ENCODE data around the gene ZFAND3.

ZFAND3 gene

GRCh38 chr6:38051819-38052434 lies 232.4 kb downstream of the ZFAND3 start:
- no peak for FAIRE-seq
- DNase-seq (ENCODE audit: insufficient read length): no peak
- TF ChIP-seq POLR2AphosphoS5 (IDR thresholded peaks at IDR 0.05; ENCODE audit: low read depth, low read length) (no peak), POLR2A (IDR thresholded peaks at IDR 0.05; ENCODE audit: low read depth, low read length) (no peak), TAF1 (IDR thresholded peaks at IDR 0.05; ENCODE audit: borderline replicate concordance, low read depth, low read length) (no peak)

- DNase-seq (ENCODE audit: insufficient read length) (no peak), FAIRE-seq (no peak)
- TF ChIP-seq POLR2A (IDR thresholded peaks at IDR 0.05; ENCODE audit: low read depth, low read length) (no peak), POLR2AphosphoS5 (IDR thresholded peaks at IDR 0.05; ENCODE audit: low read depth, low read length) (no peak)
Observed at GRCh38 chr6:38054527-38055202, 235.1 kb downstream of the ZFAND3 start.

DNA sequence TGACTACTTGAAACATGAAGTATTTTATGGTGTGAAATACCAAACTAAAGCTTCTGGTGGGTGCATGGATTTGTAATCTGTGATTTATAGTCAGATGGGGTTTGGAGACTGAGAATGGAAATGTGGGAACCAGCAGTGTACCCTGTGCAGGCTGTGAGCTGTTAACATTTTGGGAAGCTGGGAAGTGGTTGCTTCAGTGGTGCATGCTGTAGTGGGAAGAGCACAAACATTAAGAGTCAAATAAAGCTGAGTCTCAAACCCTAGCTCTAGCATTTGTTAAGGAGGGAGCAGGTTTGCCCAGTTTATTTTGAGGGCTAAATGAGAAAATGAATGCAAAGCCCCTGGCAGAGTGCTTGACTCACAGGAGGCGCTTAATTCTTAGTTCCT lies 235.7 kb downstream of the ZFAND3 start:
- TF ChIP-seq TAF1 (IDR thresholded peaks at IDR 0.05; ENCODE audit: borderline replicate concordance, low read depth, low read length) (no peak), POLR2A (IDR thresholded peaks at IDR 0.05; ENCODE audit: low read depth, low read length) (no peak), POLR2AphosphoS5 (IDR thresholded peaks at IDR 0.05; ENCODE audit: low read depth, low read length) (no peak)
- FAIRE-seq: peak; percentile 68
- no peak for DNase-seq (ENCODE audit: insufficient read length)

GRCh38 chr6:38056361-38056760 lies 236.8 kb downstream of the ZFAND3 start:
- no peak for TF ChIP-seq TAF1 (IDR thresholded peaks at IDR 0.05; ENCODE audit: borderline replicate concordance, low read depth, low read length)
- TF ChIP-seq POLR2AphosphoS5 (IDR thresholded peaks at IDR 0.05; ENCODE audit: low read depth, low read length): no peak
- TF ChIP-seq POLR2A (IDR thresholded peaks at IDR 0.05; ENCODE audit: low read depth, low read length): no peak
- no peak for DNase-seq (ENCODE audit: insufficient read length)
- FAIRE-seq: peak; percentile 14

- FAIRE-seq: peak; percentile 81
- DNase-seq (ENCODE audit: insufficient read length): peak; percentile 12
Observed at GRCh38 chr6:38057994-38058393, 238.5 kb downstream of the ZFAND3 start.

GRCh38 chr6:38062066-38062465 lies 242.5 kb downstream of the ZFAND3 start:
- no peak for FAIRE-seq
- TF ChIP-seq POLR2AphosphoS5 (IDR thresholded peaks at IDR 0.05; ENCODE audit: low read depth, low read length) (no peak), TAF1 (IDR thresholded peaks at IDR 0.05; ENCODE audit: borderline replicate concordance, low read depth, low read length) (no peak), POLR2A (IDR thresholded peaks at IDR 0.05; ENCODE audit: low read depth, low read length) (no peak)
- no peak for DNase-seq (ENCODE audit: insufficient read length)

More at GRCh38 chr6:38057994-38058393, 238.5 kb downstream of the ZFAND3 start:
- TF ChIP-seq POLR2A (IDR thresholded peaks at IDR 0.05; ENCODE audit: low read depth, low read length) (no peak), POLR2AphosphoS5 (IDR thresholded peaks at IDR 0.05; ENCODE audit: low read depth, low read length) (no peak), TAF1 (IDR thresholded peaks at IDR 0.05; ENCODE audit: borderline replicate concordance, low read depth, low read length) (no peak)

DNA sequence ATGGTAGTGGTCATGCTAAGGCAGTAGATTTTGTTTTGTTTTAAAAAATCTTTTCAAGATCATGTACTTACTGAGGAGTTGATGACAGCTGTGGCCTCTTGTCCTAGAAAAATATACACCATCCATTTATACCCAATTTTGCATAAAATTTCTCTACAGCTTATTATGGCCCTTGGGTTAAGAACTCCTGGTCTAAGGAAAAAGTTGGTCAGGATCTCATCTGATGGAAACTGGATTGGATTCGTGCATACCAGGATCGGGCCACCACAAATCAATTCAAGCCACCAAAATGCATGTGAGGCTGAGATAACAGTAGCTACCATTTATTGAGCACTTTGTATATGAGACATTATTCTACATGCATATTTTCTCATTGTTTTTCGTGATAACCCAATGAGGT lies 244.4 kb downstream of the ZFAND3 start:
- no peak for TF ChIP-seq POLR2AphosphoS5 (IDR thresholded peaks at IDR 0.05; ENCODE audit: low read depth, low read length)
- TF ChIP-seq TAF1 (IDR thresholded peaks at IDR 0.05; ENCODE audit: borderline replicate concordance, low read depth, low read length): no peak
- TF ChIP-seq POLR2A (IDR thresholded peaks at IDR 0.05; ENCODE audit: low read depth, low read length): no peak
- DNase-seq (ENCODE audit: insufficient read length) (no peak), FAIRE-seq (no peak)

- DNase-seq (ENCODE audit: insufficient read length): no peak
- no peak for FAIRE-seq
- no peak for TF ChIP-seq POLR2A (IDR thresholded peaks at IDR 0.05; ENCODE audit: low read depth, low read length)
- TF ChIP-seq TAF1 (IDR thresholded peaks at IDR 0.05; ENCODE audit: borderline replicate concordance, low read depth, low read length): no peak
- TF ChIP-seq POLR2AphosphoS5 (IDR thresholded peaks at IDR 0.05; ENCODE audit: low read depth, low read length): no peak
Observed at GRCh38 chr6:38064431-38064830, 244.9 kb downstream of the ZFAND3 start.

- TF ChIP-seq TAF1 (IDR thresholded peaks at IDR 0.05; ENCODE audit: borderline replicate concordance, low read depth, low read length) (no peak), POLR2A (IDR thresholded peaks at IDR 0.05; ENCODE audit: low read depth, low read length) (no peak), POLR2AphosphoS5 (IDR thresholded peaks at IDR 0.05; ENCODE audit: low read depth, low read length) (no peak)
- FAIRE-seq (peak; percentile 58), DNase-seq (ENCODE audit: insufficient read length) (no peak)
Observed at GRCh38 chr6:38065734-38066305, 246.3 kb downstream of the ZFAND3 start.

DNA sequence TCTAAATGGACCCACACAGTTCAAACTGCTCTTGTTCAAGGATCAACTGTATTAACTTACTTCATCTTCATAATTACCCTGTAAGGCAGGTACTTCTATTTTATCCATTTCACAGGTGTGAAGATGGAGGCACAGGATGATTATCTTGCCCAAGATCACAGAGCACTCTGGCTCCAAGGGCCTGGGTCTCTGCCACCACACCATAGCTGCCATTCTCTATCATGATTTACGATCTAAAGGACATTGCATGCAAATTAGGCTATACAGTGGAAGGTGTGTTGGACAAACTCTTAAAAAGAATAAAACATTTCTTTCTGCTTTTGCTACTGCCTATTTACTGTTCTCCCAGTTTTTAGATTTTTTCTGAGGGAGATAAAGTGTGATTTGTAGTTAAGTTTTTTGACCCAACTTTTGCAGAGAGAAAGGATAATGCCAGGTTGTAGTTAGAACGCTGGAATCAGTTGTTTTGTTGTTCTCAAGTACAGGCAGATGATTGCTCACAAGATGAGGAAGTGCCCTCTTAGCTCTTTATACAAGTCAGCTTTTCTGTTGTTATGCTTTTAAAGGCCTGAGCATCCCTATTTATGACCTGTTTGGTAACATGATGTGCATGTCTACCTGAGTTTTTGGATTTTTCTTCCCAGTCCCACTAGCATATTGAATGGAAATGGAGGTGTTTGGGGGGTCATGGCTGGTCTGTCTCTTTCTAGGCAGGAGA lies 247.9 kb downstream of the ZFAND3 start:
- TF ChIP-seq POLR2A (IDR thresholded peaks at IDR 0.05; ENCODE audit: low read depth, low read length) (no peak), POLR2AphosphoS5 (IDR thresholded peaks at IDR 0.05; ENCODE audit: low read depth, low read length) (no peak), TAF1 (IDR thresholded peaks at IDR 0.05; ENCODE audit: borderline replicate concordance, low read depth, low read length) (no peak)
- no peak for FAIRE-seq
- no peak for DNase-seq (ENCODE audit: insufficient read length)

- no peak for TF ChIP-seq TAF1 (IDR thresholded peaks at IDR 0.05; ENCODE audit: borderline replicate concordance, low read depth, low read length)
- TF ChIP-seq POLR2AphosphoS5 (IDR thresholded peaks at IDR 0.05; ENCODE audit: low read depth, low read length): no peak
- TF ChIP-seq POLR2A (IDR thresholded peaks at IDR 0.05; ENCODE audit: low read depth, low read length): no peak
- DNase-seq (ENCODE audit: insufficient read length) (no peak), FAIRE-seq (peak; percentile 38)
Observed at GRCh38 chr6:38068854-38069590, 249.5 kb downstream of the ZFAND3 start.
